GM21529 (cell line): Measurements from ENCODE around the gene RNF13.
"Not testable (repeated sequence)": the region's sequence is repeated elsewhere in the genome, so short reads cannot be mapped to it uniquely, and the experiment has no call there.

Experiments used
- ATAC-seq: cut with Tn5 transposase; IDR thresholded peaks from one replicate; pipeline ENCODE4 v1.9.1; 2021; ENCODE audit not compliant: unreplicated experiment

The RNF13 gene

DNA sequence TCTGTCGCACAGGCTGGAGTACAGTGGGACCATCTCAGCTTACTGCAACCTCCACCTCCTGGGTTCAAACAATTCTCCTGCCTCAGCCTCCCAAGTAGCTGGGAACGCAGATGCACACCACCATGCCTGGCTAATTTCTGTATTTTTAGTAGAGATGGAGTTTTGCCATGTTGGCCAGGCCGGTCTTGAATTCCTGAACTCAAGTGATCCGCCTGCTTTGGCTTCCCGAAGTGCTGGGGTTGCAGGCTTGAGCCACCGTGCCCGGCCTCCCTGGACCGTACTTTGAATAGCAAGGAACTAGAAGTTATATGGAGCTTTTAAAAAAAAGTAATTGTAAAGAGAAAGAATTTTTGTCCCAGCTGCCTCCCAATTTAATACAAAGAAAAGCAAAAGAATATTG lies 12.3 kb upstream of the RNF13 start:
- ATAC-seq, result no peak

GRCh38 chr3:149801195-149801594 lies 11.8 kb upstream of the RNF13 start:
- no peak for ATAC-seq

DNA sequence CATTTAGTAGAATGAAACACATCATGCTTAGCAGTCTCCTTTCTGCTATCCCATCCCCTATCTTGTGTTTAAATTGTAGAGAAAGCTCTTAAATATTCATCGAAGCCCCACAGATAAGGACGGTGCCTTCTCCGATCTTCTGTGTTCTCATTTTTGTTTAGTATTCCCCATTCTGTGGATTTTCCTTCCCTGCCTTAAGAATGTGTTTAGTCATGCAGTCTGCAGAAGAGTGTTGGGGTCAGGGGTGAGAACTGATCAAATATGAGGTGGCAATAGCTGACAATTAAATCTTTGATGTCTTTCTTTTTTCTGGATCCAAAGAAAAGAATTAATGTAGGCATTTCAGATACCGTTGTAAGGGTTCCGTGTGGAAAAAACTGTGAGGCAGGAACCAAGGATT lies 11.4 kb upstream of the RNF13 start:
- no peak for ATAC-seq

DNA sequence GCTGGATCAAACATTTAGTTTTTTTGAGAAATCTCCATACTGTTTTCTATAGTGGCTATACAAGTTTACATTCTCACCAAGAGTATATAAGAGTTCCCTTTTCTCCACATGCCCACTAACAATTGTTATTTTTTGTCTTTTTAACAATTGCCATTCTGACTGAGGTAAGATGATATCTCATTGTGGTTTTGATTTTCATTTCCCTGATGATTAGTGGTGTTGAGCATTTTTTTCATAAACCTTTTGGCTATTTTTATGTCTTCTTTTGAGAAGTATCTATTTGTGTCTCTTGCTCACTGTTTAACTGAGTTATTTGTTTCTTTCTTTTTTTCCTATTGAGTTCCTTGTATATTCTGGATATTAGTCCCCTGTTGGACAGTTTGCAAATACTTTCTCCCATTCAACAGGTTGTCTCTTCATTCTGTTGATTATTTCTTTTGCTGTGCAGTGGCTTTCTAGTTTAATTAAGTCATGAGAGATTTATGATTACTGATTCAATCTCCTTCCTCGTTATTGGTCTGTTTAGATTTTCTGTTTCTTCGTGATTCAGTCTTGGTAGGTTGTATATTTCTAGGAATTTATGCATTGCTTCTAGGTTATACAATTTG lies 6.7 kb upstream of the RNF13 start:
- no peak for ATAC-seq

- ATAC-seq, result peak; percentile 23
These were observed 4.7 kb upstream of the RNF13 start for GRCh38 chr3:149808209-149808829.

- ATAC-seq, result no peak
These were observed 3.3 kb upstream of the RNF13 start for GRCh38 chr3:149809699-149810098.

DNA sequence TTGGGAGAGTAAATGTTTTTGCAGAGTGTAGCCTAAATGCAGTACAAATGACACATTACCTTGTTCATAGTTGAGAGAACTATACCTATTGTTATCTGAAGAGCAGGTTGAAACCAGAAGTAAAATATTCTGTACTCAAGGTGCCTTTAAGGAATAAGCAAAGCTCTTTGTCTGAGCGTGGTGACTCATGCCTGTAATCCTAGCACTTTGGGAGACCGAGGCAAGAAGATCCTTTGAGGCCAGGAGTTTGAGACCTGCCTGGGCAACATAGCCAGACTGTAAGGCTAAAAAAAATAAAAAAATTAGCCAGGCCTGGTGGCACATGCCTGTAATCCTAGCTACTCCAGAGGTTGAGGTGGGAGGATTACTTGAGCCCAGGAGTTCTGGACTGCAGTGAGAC lies 2.2 kb upstream of the RNF13 start:
- ATAC-seq, result no peak

DNA sequence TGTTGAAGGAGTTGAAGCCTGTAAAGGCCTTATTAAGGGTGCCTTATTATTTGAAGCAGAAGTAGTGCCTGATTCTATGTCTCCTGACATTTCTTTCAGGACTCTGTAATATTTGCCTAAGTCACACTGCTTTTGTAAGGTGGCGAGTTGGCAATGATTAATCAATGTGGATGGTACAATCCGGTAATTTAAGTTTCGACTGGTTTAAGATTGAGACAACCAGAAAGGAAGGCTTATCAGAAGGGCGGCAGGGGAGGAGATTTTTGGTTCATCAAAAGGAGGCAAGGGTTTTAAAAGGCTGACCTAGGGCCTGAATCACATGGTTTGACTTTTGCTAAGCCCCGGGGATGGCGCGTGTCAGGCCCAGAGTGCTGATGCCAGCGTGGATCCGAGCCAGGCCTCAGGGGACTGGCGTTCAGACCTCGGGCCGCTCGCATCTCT lies 830 bp upstream of the RNF13 start:
- no peak for ATAC-seq

- ATAC-seq, result peak; percentile 15
These were observed 609 bp downstream of the RNF13 start for GRCh38 chr3:149813367-149814281.

DNA sequence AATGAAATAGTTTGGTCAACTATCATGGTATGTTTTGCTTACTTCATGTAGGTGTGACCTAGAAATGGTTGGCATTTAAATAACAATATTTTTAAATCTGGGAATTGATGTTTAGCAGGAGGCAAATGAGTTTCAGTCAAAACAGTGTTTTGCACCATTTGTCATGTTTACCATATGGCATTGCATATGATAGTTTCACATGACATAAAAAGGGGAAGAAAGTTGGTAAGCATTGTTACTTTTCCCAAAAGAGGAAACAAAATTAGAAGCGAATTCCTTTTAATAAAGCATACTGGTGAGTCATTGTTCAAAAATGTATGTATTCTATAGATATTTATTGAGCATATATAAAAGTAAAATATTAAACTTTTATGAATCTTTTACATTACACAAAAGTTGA lies 2.3 kb downstream of the RNF13 start:
- ATAC-seq, result no peak

- no peak for ATAC-seq
These were observed 2.7 kb downstream of the RNF13 start for GRCh38 chr3:149815728-149816127.

DNA sequence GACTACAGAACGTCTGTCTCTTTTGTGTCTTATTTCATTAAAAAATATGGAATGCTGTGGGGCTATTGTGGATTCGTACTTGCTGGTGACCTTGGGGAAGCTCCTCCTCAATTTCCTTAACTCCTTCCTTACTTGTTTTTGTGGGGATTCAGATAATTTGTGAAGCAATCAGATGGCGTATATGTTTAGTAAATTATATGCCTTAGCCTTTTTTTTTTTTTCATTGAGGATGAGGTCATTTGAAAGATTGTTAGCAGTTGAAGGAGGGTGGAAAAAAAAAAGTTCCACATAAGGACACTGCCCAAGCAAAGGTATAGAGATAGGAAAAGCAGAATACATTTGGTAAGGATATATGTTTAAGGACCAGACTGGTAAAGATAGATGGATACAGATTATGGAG lies 3.3 kb downstream of the RNF13 start:
- no peak for ATAC-seq

DNA sequence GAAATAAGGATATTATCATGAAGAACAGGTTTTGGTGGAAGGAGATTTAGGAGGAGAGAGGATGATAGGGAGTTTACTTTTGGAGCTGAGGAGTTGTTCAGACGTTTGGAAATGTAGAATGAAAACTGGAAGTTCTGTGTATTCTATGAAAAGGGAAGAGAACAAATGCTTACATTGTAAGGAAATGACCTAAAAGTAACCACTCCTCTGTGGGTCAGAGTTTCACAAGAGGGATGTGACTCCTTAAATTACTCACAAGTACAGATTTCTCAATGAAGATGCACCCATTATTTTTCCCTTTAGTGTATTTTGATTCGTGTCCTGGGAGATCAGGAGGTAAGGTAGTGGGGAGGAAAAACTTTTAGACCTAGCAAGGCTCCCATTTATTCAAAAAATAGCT lies 4.0 kb downstream of the RNF13 start:
- no peak for ATAC-seq

DNA sequence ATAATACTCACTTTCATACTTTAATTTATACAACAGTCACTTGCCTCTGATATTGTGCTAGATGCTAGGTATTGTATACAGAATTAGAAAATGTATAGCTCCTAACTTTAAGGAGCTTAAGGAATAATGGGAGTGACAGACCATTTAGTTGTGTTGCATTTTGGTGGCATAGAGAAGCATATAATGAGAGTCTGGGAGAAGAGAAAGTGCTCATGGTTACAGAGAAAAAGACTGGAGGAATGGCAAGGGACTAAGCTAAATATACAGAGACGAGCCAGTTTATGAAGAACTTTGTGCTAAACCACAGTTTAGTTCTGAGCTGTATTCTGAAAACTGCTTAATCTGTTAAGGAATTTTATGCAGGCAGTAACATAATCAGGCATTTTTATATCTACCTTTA lies 6.4 kb downstream of the RNF13 start:
- no peak for ATAC-seq

GRCh38 chr3:149820183-149820582 lies 7.2 kb downstream of the RNF13 start:
- no peak for ATAC-seq

DNA sequence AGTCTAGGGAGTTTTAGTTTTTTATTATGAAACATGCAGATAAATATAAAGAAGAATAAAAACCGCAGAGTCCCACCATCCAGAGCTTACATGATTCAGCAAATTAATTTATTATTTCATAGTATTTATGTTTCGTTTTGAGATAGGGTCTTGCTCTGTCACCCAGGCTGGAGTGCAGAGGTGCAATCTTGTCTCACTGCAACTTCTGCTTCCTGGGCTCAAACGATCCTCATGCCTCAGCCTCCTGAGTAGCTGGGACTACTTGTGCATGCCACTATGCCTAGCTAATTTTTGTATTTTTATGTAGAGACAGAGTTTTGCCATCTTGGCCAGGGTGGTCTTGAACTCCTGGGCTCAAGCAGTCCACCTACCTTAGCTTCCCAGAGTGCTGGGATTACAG lies 13.6 kb downstream of the RNF13 start:
- no peak for ATAC-seq

DNA sequence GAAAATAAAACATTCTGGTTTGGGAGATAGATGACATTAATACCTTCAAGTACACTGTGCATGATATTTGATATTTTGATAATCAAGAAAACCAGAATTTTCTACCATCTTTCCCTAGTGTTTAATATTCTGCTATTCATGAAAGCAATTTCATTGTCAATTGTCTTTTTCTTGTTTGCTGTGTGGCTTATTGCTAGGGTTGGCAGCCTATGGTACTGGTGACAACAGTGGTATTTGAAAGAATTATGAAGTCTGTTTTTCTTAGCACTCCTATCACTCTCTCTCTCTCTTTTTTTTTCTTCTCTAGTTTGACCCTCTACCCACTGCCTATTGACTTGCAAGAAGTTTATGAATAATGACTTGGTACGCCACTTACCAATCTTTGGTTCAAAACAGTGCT lies 15.4 kb downstream of the RNF13 start:
- no peak for ATAC-seq

- ATAC-seq, result not testable (repeated sequence)
These were observed 16.6 kb downstream of the RNF13 start for GRCh38 chr3:149829631-149830030.

DNA sequence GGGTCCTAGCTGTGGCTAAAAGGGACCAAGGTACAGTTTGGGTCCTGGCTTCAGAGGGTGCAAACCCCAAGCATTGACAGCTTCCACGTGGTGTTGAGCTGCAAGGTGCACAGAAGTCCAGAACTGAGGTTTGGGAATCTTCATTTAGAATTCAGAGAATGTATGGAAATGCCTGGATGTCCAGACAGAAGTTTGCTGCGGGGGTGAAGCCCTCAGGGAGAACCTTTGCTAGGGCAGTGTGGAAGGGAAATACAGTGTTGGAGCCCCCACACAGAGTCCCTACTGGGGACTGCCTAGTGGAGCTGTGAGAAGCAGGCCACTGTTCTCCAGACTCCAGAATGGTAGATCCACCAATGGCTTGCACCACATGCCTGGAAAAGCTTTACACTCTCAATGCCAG lies 17.9 kb downstream of the RNF13 start:
- ATAC-seq, result no peak

DNA sequence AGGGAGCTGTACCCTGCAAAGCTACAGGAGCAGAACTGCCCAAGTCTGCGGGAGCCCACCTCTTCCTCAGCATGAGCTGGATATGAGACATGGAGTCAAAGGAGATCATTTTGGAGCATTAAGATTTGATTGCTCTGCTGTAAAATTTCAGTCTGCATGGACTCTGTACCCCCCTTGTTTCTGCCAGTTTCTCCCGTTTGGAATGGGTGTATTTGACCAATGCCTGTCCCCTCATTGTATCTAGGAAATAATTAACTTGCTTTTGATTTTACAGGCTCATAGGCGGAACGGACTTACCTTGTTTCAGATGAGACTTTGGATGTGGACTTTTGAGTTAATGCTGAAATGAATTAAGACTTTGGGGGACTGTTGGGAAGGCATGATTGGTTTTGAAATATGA lies 18.3 kb downstream of the RNF13 start:
- no peak for ATAC-seq

DNA sequence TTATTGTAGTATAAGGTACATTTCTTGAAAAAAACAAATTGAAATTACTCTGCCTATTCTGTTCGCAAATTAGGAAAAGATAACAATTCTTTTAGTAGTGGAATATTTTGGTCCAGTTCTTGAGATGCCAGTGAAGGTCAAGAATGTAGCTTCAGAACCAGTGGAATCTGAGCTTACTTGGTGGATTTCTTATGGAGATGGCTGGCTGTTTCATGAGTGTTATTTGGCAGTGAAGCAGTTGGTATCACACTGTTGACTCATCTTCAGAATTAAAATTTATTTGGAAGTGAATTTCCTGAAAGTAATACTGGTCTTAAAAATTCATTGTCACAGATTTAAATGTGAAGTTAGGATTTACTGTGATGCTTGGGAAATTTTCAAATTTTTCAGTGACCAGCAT lies 19.1 kb downstream of the RNF13 start:
- ATAC-seq, result no peak

GRCh38 chr3:149833241-149833640 lies 20.2 kb downstream of the RNF13 start:
- ATAC-seq, result no peak
